GM23248 (cell line): ENCODE measurements around the gene FUBP3.

ENCODE experiments used
- EZH2 ChIP-seq: fragments of 200-600 bp; sonication (generic); IDR thresholded peaks from 2 replicates; pipeline ENCODE4 v1.6.1; 2018; ENCODE audit warnings: antibody characterized with exemption, mild to moderate bottlenecking; ENCODE audit not compliant: insufficient read depth, poor library complexity, severe bottlenecking
- EZH2phosphoT487 ChIP-seq: fragments of 200-600 bp; sonication (generic); IDR thresholded peaks from 2 replicates; pipeline ENCODE4 v1.6.1; 2018; ENCODE audit warnings: antibody characterized with exemption, moderate library complexity, mild to moderate bottlenecking, low read depth; ENCODE audit not compliant: insufficient read depth

DNA sequence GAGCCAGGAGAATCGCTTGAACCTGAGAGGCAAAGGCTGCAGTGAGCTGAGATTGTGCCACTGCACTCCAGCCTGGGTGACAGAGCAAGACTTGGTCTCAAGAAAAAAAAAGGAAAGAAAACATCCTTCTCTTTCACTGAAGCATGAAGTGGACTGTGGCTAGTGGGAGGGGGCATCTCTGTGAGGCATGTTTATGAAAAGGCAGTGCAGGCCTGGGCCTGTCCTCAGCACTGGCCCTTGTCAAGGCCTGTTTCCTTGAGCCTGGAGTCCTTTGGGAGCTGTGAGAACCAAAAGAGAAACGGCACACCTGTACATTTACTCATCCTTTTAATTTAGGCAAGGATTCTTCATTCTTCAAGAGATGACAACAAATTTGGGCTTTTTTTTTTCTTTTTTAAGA, 18.3 kb upstream of the FUBP3 start:
- TF ChIP-seq EZH2 (no peak), EZH2phosphoT487 (no peak)
